Natural killer cell (primary cell): ENCODE data around the gene MAP4K5. TPM values are rescaled to one million over a fixed set of nuclear protein-coding genes. Genes with fewer than 3 reads are reported as not detected.
A peak's percentile ranks its signal among the peaks of the same experiment; 100 is the strongest.

ENCODE experiments used
- ATAC-seq, 3 donors: fragments of 150-1000 bp in 2 of 3; fragments of 200-7000 bp in 1 of 3; cut with Tn5 transposase; 1 replicate in 1 of 3; 2 replicates in 2 of 3; pipeline ENCODE4 v1.10.0; 2021; ENCODE audit warnings: mild to moderate bottlenecking in 2 of 3, moderate library complexity in 2 of 3
- DNase-seq, 2 donors: peaks; one replicate each; pipeline versions ENCODE4 v3.0.0 to v3.0.0-alpha.2; 2013 to 2021; ENCODE audit warnings: mixed read lengths in 1 of 2
- H3K27ac ChIP-seq: one replicate; pipeline ENCODE4 v1.5.1; 2013; ENCODE audit warnings: mild to moderate bottlenecking, low read length
- H3K27me3 ChIP-seq: one replicate; pipeline ENCODE4 v1.6.1; 2013; ENCODE audit warnings: low read length; ENCODE audit not compliant: control insufficient read depth, insufficient read depth
- H3K36me3 ChIP-seq: one replicate; pipeline ENCODE4 v1.6.1; 2013; ENCODE audit warnings: low read length; ENCODE audit not compliant: control insufficient read depth, insufficient read depth
- H3K4me1 ChIP-seq: one replicate; pipeline ENCODE4 v1.6.1; 2013; ENCODE audit warnings: low read length; ENCODE audit not compliant: control insufficient read depth, insufficient read depth
- H3K4me3 ChIP-seq: one replicate; pipeline ENCODE4 v1.5.1; 2013; ENCODE audit warnings: low read length
- H3K9me3 ChIP-seq: one replicate; pipeline ENCODE4 v1.6.1; 2013; ENCODE audit warnings: low read length; ENCODE audit not compliant: control insufficient read depth, insufficient read depth
- H3K27ac Mint-ChIP-seq, 2 donors: one replicate each; pipeline ENCODE4 v1.8.0; 2022; ENCODE audit warnings: mild to moderate bottlenecking in 2 of 2, mixed read lengths in 2 of 2, moderate library complexity in 1 of 2
- H3K27me3 Mint-ChIP-seq, 2 donors: one replicate each; pipeline ENCODE4 v1.8.0; 2022; ENCODE audit warnings: low read depth in 2 of 2, mixed read lengths in 2 of 2
- H3K36me3 Mint-ChIP-seq: one replicate; pipeline ENCODE4 v1.8.0; 2022; ENCODE audit warnings: mixed read lengths
- H3K4me1 Mint-ChIP-seq, 2 donors: one replicate each; pipeline ENCODE4 v1.8.0; 2022; ENCODE audit warnings: mixed read lengths in 2 of 2
- H3K4me3 Mint-ChIP-seq: one replicate; pipeline ENCODE4 v1.8.0; 2022; ENCODE audit warnings: mild to moderate bottlenecking, moderate library complexity, mixed read lengths
- H3K9me3 Mint-ChIP-seq, 2 donors: one replicate each; pipeline ENCODE4 v1.8.0; 2022; ENCODE audit warnings: mixed read lengths in 2 of 2
- WGBS: methylation state at CpG from one replicate; pipeline ENCODE4 v1.1.7; 2013; ENCODE audit warnings: missing lambda C conversion rate; ENCODE audit not compliant: insufficient coverage; 5-methylcytosine and 5-hydroxymethylcytosine counted together
- intact Hi-C: fragments of 100-400 bp; cut with micrococcal nuclease; formaldehyde crosslinking; loops from one replicate; pipeline ENCODE4 v1.14.2; 2022
- total RNA-seq, 4 donors: library from RNA; stranded (reverse); fragments of 120-200 nt in 1 of 4; gene quantifications; one replicate each; pipeline versions ENCODE4 v1.2.3 to v1.2.4, GENCODE V29; 2013 to 2022
- TF ChIP-seq, protein P1 (sequence below): fragments of 200-600 bp; IDR thresholded peaks from one replicate; pipeline ENCODE4 v1.8.0; 2022; ENCODE audit warnings: antibody characterized with exemption

Gene MAP4K5
- total RNA-seq, 3 donors from 2014 or later (not counting 1 experiment from before 2014, with no cell fraction given), result 63.3 to 74.6 (median 65.9) TPM

DNA sequence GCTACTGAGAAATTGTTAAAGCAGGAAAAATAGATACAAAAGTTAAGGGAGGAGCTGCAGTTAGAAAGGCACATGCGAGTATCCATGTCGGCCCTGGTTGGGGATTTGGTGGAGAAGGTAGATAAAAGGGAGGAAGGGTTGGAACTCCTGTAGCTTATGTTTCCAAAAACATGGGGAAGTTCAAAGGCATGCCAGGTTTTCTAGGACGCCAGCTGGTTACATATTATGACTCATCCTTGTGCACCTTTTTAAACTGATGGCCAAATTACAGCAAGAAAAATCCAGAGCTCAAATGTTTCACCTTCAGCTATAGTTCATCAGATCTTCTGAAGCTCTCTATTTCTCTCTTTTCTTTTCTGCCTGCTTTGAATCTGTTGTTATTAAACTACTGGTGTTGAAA is 13.2 kb upstream of the MAP4K5 start:
- intact Hi-C loops, result no loop called here
- H3K27me3 ChIP-seq, result no peaks in the 10 kb centered on the region
- Mint-ChIP-seq H3K27ac (no peak overlapping the region), H3K4me3 (no peak overlapping the region), H3K36me3 (no peaks in the 10 kb centered on the region), H3K27me3 (peaks cover under 1 to 12% of the 10 kb centered on the region in 2 donors), H3K4me1 (peaks cover 8 to 11% of the 10 kb centered on the region in 2 donors), H3K9me3 (no peaks in the 10 kb centered on the region)
- H3K27ac ChIP-seq, result no peak overlapping the region
- peaks cover 3% of the 10 kb centered on the region for H3K4me1 ChIP-seq
- ATAC-seq (no peak), DNase-seq (no peak)
- TF ChIP-seq, protein P1, sequence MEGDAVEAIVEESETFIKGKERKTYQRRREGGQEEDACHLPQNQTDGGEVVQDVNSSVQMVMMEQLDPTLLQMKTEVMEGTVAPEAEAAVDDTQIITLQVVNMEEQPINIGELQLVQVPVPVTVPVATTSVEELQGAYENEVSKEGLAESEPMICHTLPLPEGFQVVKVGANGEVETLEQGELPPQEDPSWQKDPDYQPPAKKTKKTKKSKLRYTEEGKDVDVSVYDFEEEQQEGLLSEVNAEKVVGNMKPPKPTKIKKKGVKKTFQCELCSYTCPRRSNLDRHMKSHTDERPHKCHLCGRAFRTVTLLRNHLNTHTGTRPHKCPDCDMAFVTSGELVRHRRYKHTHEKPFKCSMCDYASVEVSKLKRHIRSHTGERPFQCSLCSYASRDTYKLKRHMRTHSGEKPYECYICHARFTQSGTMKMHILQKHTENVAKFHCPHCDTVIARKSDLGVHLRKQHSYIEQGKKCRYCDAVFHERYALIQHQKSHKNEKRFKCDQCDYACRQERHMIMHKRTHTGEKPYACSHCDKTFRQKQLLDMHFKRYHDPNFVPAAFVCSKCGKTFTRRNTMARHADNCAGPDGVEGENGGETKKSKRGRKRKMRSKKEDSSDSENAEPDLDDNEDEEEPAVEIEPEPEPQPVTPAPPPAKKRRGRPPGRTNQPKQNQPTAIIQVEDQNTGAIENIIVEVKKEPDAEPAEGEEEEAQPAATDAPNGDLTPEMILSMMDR, result no peak
- no peaks in the 10 kb centered on the region for H3K36me3 ChIP-seq
- no peak overlapping the region for H3K4me3 ChIP-seq
- no peaks in the 10 kb centered on the region for H3K9me3 ChIP-seq
- 86% methylated on average over 3 of the region's 3 CpGs for whole genome bisulfite sequencing

DNA sequence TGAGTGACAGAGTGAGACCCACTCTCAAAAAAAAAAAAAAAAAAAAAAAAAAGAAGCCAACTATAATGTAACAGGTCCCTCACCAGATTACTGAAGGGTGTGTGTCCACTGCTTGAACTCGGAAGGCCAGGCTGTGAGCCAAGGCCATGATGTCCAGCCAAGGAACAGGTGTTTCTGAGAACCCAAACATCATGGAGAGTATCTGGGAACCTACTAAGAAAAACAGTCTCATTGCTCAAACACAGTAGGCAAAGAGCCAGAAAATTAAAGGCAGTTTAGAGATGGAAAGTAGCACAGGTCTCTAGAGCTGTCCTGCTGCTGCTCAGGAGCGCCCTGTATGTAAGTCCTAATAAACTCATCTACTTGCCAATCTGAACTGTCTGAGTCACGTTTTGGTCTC is 12.5 kb upstream of the MAP4K5 start:
- Mint-ChIP-seq H3K9me3 (no peaks in the 10 kb centered on the region), H3K4me3 (no peak overlapping the region), H3K4me1 (peaks cover 8 to 11% of the 10 kb centered on the region in 2 donors), H3K27me3 (peaks cover 0 to 9% of the 10 kb centered on the region in 2 donors), H3K27ac (no peak overlapping the region), H3K36me3 (no peaks in the 10 kb centered on the region)
- ATAC-seq (no peak), DNase-seq (no peak)
- TF ChIP-seq, protein P1, result no peak
- no peak overlapping the region for H3K4me3 ChIP-seq
- no peak overlapping the region for H3K27ac ChIP-seq
- H3K9me3 ChIP-seq, result no peaks in the 10 kb centered on the region
- WGBS, result 84% methylated on average over 3 of the region's 3 CpGs
- no peaks in the 10 kb centered on the region for H3K27me3 ChIP-seq
- H3K4me1 ChIP-seq, result peaks cover 3% of the 10 kb centered on the region
- intact Hi-C loops, result no loop called here
- H3K36me3 ChIP-seq, result no peaks in the 10 kb centered on the region

DNA sequence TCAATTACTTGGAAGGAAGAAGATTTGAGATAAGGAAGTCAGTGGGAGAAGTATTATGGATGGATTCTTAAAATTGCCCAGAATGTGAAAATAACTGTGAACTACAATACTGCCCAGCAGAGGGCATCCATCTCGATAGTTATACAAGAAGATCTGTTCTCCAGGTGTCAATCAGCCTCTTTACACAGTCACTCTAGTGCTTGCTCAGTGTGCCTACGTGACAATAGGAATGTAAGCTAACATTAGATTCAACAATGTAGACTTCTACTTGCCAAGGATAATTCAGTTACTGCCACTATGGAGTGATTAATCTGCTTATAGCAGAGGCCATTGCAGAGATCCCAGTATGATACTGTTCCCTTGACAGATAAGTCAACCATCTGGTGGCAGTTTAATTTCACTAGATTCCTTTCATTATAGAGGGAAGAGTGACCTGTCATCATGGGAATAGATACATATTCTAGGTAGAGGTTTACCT is 10.6 kb upstream of the MAP4K5 start:
- Histone ChIP-seq H3K27me3 (no peaks in the 10 kb centered on the region), H3K4me3 (no peak overlapping the region), H3K27ac (no peak overlapping the region), H3K9me3 (no peaks in the 10 kb centered on the region), H3K36me3 (no peaks in the 10 kb centered on the region), H3K4me1 (peaks cover 3% of the 10 kb centered on the region)
- Mint-ChIP-seq H3K36me3 (no peaks in the 10 kb centered on the region), H3K9me3 (no peaks in the 10 kb centered on the region), H3K27me3 (peaks cover 0 to 9% of the 10 kb centered on the region in 2 donors), H3K4me1 (peaks cover 8 to 11% of the 10 kb centered on the region in 2 donors), H3K27ac (no peak overlapping the region), H3K4me3 (no peak overlapping the region)
- peak; percentile 58 to 89 (median 78) for ATAC-seq
- TF ChIP-seq, protein P1, result peak; percentile 70
- DNase-seq, result peak in 1 of 2 donors; percentile 72
- WGBS, result 8% methylated on average over 2 of the region's 2 CpGs
- intact Hi-C loops, result loop anchor here (1.0 to 2.0 kb wide), 3 partner anchors 172 to 317 kb away; no protein-coding TSS in a partner anchor

DNA sequence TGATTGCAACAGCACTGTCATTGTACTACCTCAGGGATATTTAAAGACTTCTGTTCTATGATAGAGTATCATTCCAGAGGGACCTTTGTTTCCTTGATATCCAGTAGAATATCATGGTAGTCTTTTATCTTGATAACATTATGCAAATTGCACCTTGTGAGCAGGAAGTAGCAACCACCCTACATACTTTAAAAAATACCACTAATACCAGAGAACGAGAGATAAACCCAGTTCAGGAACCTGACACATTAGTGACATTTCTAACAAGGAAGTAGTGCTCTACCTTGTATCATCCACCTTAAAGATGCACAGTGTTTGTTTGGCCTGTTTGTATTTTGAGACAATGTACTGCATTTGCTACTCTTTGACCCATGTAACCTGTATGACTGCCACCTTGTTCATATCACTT is 8.8 kb upstream of the MAP4K5 start:
- TF ChIP-seq, protein P1, result no peak
- H3K4me3 ChIP-seq, result no peak overlapping the region
- H3K27me3 Mint-ChIP-seq, result peaks cover 0 to 16% of the 10 kb centered on the region in 2 donors
- H3K27ac Mint-ChIP-seq, result no peak overlapping the region
- no peak overlapping the region for H3K4me3 Mint-ChIP-seq
- H3K4me1 Mint-ChIP-seq, result peaks cover 8 to 11% of the 10 kb centered on the region in 2 donors
- intact Hi-C loops, result no loop called here
- no peak overlapping the region for H3K27ac ChIP-seq
- H3K27me3 ChIP-seq, result no peaks in the 10 kb centered on the region
- 0% methylated on average over 1 of the region's 1 CpG for WGBS
- peaks cover 3% of the 10 kb centered on the region for H3K4me1 ChIP-seq
- ATAC-seq (peak in 1 of 3 donors; percentile 36), DNase-seq (no peak)
- H3K36me3 Mint-ChIP-seq, result no peaks in the 10 kb centered on the region
- H3K36me3 ChIP-seq, result no peaks in the 10 kb centered on the region
- no peaks in the 10 kb centered on the region for H3K9me3 ChIP-seq
- no peaks in the 10 kb centered on the region for H3K9me3 Mint-ChIP-seq
